Coronary artery (tissue), 2 donors: ENCODE measurements around the gene SV2C.

Experiments
- DNase-seq: peaks from one replicate; pipeline ENCODE4 v3.0.0-alpha.2; 2017; ENCODE audit warnings: low spot score
- H3K27ac ChIP-seq, 2 donors: fragments of 200-600 bp; sonication (generic); one replicate each; pipeline ENCODE4 v1.5.1; 2016 to 2019
- H3K4me3 ChIP-seq: fragments of 200-600 bp; sonication (generic); 2 replicates; pipeline ENCODE4 v1.5.1; 2016; ENCODE audit warnings: mild to moderate bottlenecking, moderate library complexity
- TF ChIP-seq, protein P1 (sequence below): fragments of 200-600 bp; sonication (generic); IDR thresholded peaks from one replicate; pipeline ENCODE4 v1.5.1; 2019; ENCODE audit warnings: antibody characterized with exemption

SV2C gene

DNA sequence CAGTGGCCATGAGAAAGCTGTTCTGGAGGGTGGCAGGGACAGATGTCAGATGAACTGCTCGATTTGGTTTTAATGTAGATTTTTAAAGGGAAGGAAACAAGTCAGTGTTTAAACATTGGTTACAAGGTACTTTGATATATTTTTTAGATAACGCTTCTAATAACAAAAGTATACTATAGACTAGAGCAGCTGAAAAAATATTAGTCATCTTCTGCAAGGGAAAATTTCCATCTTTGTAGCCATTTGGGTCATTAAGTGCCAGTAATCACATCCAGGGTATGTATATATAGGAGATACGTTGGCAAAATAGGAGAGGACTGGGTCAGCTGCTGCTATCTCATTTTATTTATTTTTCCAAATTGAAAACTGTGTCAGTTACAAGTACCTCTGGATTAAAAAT, 69.0 kb downstream of the SV2C start:
- TF ChIP-seq, protein P1, sequence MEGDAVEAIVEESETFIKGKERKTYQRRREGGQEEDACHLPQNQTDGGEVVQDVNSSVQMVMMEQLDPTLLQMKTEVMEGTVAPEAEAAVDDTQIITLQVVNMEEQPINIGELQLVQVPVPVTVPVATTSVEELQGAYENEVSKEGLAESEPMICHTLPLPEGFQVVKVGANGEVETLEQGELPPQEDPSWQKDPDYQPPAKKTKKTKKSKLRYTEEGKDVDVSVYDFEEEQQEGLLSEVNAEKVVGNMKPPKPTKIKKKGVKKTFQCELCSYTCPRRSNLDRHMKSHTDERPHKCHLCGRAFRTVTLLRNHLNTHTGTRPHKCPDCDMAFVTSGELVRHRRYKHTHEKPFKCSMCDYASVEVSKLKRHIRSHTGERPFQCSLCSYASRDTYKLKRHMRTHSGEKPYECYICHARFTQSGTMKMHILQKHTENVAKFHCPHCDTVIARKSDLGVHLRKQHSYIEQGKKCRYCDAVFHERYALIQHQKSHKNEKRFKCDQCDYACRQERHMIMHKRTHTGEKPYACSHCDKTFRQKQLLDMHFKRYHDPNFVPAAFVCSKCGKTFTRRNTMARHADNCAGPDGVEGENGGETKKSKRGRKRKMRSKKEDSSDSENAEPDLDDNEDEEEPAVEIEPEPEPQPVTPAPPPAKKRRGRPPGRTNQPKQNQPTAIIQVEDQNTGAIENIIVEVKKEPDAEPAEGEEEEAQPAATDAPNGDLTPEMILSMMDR: no peak
- Histone ChIP-seq H3K27ac (no peak overlapping the region), H3K4me3 (no peak overlapping the region)
- no peak for DNase-seq

DNA sequence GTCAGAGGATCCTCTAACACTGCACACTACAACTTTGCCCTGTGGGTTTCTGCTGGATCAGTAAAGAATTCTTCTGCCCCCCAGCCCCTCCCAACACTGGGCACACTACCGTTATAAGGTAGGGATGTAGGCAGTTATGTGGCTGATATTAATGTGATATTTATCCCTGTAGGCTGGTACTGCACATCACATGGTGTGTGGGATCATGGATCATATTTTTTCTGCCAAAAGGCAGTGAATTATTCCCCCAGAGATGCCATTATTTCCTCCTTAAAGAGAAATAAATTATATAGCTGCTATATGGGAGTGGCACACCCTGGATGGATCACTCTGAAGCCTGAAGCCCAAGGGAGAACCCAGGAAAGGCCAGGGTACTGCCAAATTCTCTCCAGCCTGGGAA, 69.5 kb downstream of the SV2C start:
- Histone ChIP-seq H3K27ac (no peak overlapping the region), H3K4me3 (no peak overlapping the region)
- no peak for DNase-seq
- TF ChIP-seq, protein P1: no peak

DNA sequence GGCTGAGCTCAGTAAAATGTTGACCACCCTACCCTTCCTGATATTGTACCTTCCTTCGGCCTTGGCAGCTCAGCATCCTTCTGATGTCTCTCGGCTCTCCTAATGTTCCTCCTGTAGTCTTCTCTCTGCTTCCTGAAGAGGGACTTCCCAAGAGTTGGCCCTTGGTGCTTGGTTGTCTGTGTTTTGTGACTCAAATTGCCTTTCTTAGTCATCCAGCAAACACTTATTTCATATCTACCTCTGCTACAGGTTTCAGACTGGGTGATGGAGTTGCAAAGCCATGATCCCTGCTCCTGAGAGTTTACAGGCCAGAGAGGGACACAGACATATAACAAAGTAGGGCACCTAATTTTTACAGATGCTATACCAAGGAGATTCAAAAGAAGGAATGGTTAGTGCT, 70.1 kb downstream of the SV2C start:
- no peak overlapping the region for H3K4me3 ChIP-seq
- TF ChIP-seq, protein P1: no peak
- no peak for DNase-seq
- H3K27ac ChIP-seq: no peak overlapping the region

DNA sequence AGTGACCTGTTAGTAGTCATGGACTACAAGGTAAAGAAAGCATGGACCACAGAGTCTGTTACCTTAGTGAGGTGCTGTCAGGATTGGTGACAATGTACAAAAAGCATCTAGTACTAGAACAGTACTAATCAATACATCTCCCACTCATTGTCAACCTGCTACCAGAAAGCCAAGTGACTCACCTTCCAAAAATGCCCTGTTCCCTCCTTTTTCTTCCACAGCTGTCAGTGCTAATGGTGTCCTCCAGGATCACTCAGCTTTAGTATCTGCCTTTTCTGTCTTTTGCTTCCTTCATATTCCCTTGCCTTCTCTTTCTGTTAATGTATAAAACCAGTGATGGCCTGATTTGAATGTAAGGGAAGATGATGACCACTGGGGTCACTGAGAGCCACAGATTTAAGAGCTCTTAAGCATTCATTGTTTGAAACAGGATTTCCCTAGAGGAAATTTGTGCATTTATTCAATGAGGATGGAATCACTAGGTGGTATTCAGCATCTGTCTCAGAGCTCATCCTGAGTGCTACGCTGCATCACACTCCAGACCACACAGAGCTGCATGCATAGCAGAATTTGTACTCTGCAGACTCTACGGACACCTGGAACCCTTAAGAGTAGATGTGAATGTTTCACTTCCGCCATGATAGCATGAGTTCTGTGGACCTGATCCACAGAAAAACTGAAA, 71.0 kb downstream of the SV2C start:
- DNase-seq: no peak
- Histone ChIP-seq H3K4me3 (no peak overlapping the region), H3K27ac (no peak overlapping the region)
- TF ChIP-seq, protein P1: no peak

DNA sequence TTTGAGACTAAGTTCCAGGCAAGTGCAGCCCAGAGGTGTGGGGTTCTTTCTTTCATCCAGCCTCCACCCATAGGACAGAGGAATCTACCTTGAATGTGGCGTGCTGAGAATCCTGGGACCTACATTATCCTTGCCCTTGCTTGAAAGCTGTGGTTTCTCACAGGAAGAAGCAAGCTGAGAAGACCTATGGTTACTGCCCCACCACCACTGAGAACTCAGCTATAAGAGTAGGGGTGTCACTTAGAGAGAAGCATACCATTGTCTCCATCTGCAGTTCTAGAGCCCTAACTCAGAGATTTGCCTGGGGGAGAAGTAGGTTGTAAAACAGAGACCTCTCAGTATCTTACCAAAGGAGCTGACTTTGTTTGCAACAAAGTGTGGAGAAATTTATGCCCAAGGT, 72.4 kb downstream of the SV2C start:
- DNase-seq: no peak
- TF ChIP-seq, protein P1: no peak
- H3K4me3 ChIP-seq: no peak overlapping the region
- no peak overlapping the region for H3K27ac ChIP-seq

DNA sequence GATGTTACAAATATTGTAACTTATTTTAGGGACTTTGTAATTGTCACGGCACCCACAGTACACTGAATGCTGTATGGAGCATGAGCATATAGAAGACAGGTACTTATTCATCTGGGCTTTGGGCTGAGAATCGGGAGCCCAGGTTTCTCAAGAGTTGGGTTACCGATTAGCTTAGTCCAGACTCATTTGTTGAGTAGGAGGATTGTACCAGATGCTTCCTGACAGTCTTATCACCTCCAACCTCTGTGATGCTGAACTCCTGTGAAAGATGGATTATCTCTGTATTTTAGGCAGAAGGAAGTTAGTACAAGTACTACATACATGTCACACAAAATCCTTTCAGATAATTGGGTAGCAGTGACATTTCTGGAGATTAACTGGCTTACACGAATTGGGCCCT, 79.2 kb downstream of the SV2C start:
- TF ChIP-seq, protein P1: no peak
- no peak overlapping the region for H3K4me3 ChIP-seq
- DNase-seq: no peak
- H3K27ac ChIP-seq: no peak overlapping the region

DNA sequence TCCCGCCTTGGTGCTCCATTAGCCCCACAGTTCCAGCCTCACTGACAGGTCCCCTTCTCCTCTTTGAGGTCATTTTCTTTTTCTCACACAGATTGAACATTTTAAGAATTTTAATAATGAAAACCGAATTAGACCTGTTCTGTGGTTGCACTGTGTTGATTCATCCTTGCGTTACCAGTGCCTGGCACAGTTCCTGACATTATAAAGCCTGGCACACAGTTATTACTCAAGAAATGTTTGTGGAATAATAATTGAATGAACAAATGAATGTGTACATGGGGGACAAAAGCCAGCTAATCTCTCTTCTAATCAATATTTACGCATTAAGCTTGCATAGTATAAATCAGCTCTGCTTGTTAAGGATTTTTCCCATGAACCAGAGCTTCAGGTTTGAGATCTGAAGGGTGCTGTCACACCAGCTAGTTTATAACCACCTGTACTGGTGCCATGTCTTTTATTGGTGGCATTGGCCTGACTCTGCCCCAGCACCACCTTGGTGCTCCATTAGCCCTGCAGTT, 80.0 kb downstream of the SV2C start:
- no peak for DNase-seq
- TF ChIP-seq, protein P1: no peak
- Histone ChIP-seq H3K27ac (no peak overlapping the region), H3K4me3 (no peak overlapping the region)
